Activated CD8-positive, alpha-beta T cell treated with anti-CD3 and anti-CD28 coated beads for 36 hours (primary cell): ENCODE results near the gene HNF4A. TPM values are rescaled to one million over a fixed set of nuclear protein-coding genes. Genes with fewer than 3 reads are reported as not detected.

Experiments used
- ATAC-seq: fragments of 200-7000 bp; cut with Tn5 transposase; one replicate; pipeline ENCODE4 v1.10.0; 2021; ENCODE audit warnings: mild to moderate bottlenecking, moderate library complexity
- CTCF ChIA-PET: fragments of 350-600 bp; sonication (Branson Sonifier 250); formaldehyde crosslinking; loops from one replicate; lab custom pipeline; 2021; ENCODE audit warnings: antibody characterized with exemption; lab: Charles Lee
- POLR2A ChIA-PET: fragments of 350-600 bp; sonication (Branson Sonifier 250); formaldehyde crosslinking; loops from one replicate; lab custom pipeline; 2021; ENCODE audit warnings: antibody characterized with exemption; lab: Charles Lee
- DNase-seq: peaks from one replicate; pipeline ENCODE4 v3.0.0-alpha.2; 2020
- H3K27ac Mint-ChIP-seq: one replicate; pipeline ENCODE4 v1.8.0; 2021; ENCODE audit warnings: mild to moderate bottlenecking, mixed read lengths
- H3K27me3 Mint-ChIP-seq: one replicate; pipeline ENCODE4 v1.8.0; 2021; ENCODE audit warnings: mixed read lengths
- H3K36me3 Mint-ChIP-seq: one replicate; pipeline ENCODE4 v1.8.0; 2021; ENCODE audit warnings: low read depth, mixed read lengths
- H3K4me1 Mint-ChIP-seq: one replicate; pipeline ENCODE4 v1.8.0; 2021; ENCODE audit warnings: low read depth, mixed read lengths
- H3K4me3 Mint-ChIP-seq: one replicate; pipeline ENCODE4 v1.8.0; 2021; ENCODE audit warnings: mild to moderate bottlenecking, moderate library complexity, mixed read lengths
- H3K9me3 Mint-ChIP-seq: one replicate; pipeline ENCODE4 v1.8.0; 2021; ENCODE audit warnings: mixed read lengths
- CTCF ChIP-seq: fragments of 200-600 bp; IDR thresholded peaks from one replicate; pipeline ENCODE4 v1.8.0; 2022; ENCODE audit warnings: antibody characterized with exemption, mild to moderate bottlenecking
- intact Hi-C: fragments of 100-400 bp; cut with micrococcal nuclease; formaldehyde crosslinking; loops from one replicate; pipeline ENCODE4 v1.10.0; 2022
- total RNA-seq, 2 experiments: library from RNA; stranded (reverse); gene quantifications; one replicate each; pipeline ENCODE4 v1.2.3, GENCODE V29; 2021

Gene HNF4A
- total RNA-seq, 2 experiments from 2014 or later: not detected

- Mint-ChIP-seq H3K27ac (no peak overlapping the region), H3K9me3 (no peaks in the 10 kb centered on the region), H3K36me3 (no peaks in the 10 kb centered on the region), H3K4me3 (no peak overlapping the region), H3K27me3 (peaks cover 6% of the 10 kb centered on the region), H3K4me1 (peaks cover 2% of the 10 kb centered on the region)
- intact Hi-C loops: loop anchor here (5.0 kb wide), 2 partner anchors 59 to 171 kb away; no protein-coding TSS in a partner anchor
- TF ChIP-seq CTCF: peak; percentile 91
- POLR2A ChIA-PET: no interaction called here
- ATAC-seq (peak; percentile 93), DNase-seq (peak; percentile 89)
- CTCF ChIA-PET: interaction anchor here (0.6 to 2.2 kb wide), 14 partner anchors 9 to 247 kb away, joined by 3 to 15 read pairs (median 4); no protein-coding TSS in a partner anchor
Observed at GRCh38 chr20:44388466-44389023, 33.0 kb downstream of the HNF4A start.

DNA sequence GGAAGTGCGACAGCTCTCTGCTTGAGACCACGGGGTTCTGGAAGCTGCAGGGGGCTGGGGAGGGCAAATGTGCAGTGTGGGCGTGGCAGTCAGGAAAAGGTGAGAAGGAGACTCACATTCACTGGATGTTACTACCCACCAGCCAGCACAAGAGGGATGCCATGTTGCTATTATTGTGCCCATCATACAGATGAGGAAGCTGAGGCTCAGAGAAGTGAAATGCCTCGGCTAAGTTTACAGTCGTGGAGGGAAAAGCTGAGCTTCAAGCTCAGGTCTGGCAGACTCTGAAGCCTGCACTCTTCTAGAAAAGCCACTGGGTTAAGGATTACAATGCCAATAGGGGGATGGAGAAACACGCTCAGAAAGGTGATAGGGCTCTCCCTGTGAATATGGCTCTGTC is 34.4 kb downstream of the HNF4A start:
- DNase-seq (no peak), ATAC-seq (no peak)
- H3K4me3 Mint-ChIP-seq: no peak overlapping the region
- no peaks in the 10 kb centered on the region for H3K36me3 Mint-ChIP-seq
- ChIA-PET CTCF (interaction anchor here (2.0 to 2.2 kb wide), 2 partner anchors 172 to 176 kb away, joined by 6 to 12 read pairs; no protein-coding TSS in a partner anchor), POLR2A (no interaction called here)
- intact Hi-C loops: loop anchor here (5.0 kb wide), 2 partner anchors 57 to 173 kb away; no protein-coding TSS in a partner anchor
- no peak for TF ChIP-seq CTCF
- peaks cover 2% of the 10 kb centered on the region for H3K4me1 Mint-ChIP-seq
- peaks cover 6% of the 10 kb centered on the region for H3K27me3 Mint-ChIP-seq
- no peaks in the 10 kb centered on the region for H3K9me3 Mint-ChIP-seq
- H3K27ac Mint-ChIP-seq: no peak overlapping the region

DNA sequence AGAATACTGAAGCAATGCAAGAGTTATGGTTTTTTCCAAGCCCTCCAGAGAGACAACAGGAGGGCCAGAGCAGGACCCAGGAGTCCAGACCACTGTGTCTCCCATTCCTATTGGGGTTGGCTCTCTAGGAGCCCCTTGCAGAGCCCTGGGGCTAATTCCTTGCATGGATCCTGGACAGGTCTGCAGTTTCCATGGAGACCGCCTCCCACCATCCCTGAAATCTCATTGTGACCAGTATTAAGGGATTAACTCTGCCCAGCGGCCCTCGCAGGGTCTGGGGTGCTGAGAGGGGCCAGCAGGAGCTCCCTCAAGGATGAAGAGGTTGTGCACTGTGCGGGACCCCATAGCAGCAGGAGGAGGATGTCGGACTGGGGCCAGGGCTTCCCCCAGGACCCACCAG is 34.8 kb downstream of the HNF4A start:
- Mint-ChIP-seq H3K9me3 (no peaks in the 10 kb centered on the region), H3K36me3 (no peaks in the 10 kb centered on the region), H3K4me1 (peaks cover 2% of the 10 kb centered on the region), H3K4me3 (no peak overlapping the region), H3K27me3 (peaks cover 6% of the 10 kb centered on the region), H3K27ac (no peak overlapping the region)
- no peak for DNase-seq
- ATAC-seq: no peak
- ChIA-PET CTCF (no interaction called here), POLR2A (no interaction called here)
- no peak for TF ChIP-seq CTCF
- intact Hi-C loops: no loop called here

- no peaks in the 10 kb centered on the region for H3K9me3 Mint-ChIP-seq
- H3K4me3 Mint-ChIP-seq: no peak overlapping the region
- TF ChIP-seq CTCF: no peak
- H3K4me1 Mint-ChIP-seq: peaks cover 2% of the 10 kb centered on the region
- ATAC-seq (no peak), DNase-seq (no peak)
- H3K27ac Mint-ChIP-seq: no peak overlapping the region
- peaks cover 6% of the 10 kb centered on the region for H3K27me3 Mint-ChIP-seq
- CTCF ChIA-PET: interaction anchor here (1.2 kb wide), 1 partner anchor 11 kb away, joined by 3 read pairs; no protein-coding TSS in a partner anchor
- no peaks in the 10 kb centered on the region for H3K36me3 Mint-ChIP-seq
- POLR2A ChIA-PET: no interaction called here
- intact Hi-C loops: no loop called here
Observed at GRCh38 chr20:44392088-44392775, 36.7 kb downstream of the HNF4A start.
